COLO668 (cell line): ENCODE data around the gene IL22RA1.

Experiments used
- DNase-seq: peaks from one replicate; lab custom pipeline; 2025; ENCODE audit not compliant: unreplicated experiment; lab: John Stamatoyannopoulos, UW

The IL22RA1 gene

DNA sequence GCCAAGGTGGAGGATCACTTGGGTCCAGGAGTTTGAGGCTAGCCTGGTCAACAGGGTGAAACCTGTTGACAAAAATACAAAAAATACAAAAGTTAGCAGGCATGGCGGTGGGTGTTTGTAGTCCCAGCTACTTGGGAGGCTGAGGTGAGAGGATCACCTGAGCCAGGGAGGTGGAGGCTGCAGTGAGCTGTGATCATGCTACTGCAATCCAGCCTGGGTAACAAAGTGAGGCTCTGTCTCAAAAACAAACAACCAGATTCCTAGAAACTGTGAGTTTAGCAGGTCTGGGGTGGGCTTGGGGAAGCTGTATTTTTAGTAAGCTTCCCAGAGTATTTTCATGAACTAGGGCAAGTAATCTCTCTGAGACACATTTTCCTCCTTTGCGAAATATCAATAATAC lies 25.8 kb downstream of the IL22RA1 start:
- DNase-seq: no peak

DNA sequence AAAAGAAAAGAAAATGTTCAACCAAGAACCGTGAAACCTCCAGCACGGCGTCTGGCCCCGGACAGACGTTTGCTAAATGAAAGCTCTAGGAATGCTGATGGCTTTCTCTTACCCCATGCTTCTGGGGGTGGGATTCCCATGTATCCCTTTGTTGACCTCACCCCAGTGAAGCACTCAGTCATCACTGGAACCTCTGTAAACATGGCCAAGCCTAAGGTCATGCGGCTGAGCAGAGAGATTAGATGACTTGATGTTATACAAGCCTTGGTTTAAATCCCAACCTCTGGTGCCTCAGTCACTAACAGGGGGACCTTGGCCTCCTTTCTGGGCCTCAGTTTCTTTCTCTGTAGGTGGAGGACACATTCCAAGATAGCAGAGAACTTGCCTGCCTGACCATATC lies 28.2 kb downstream of the IL22RA1 start:
- DNase-seq: no peak

DNA sequence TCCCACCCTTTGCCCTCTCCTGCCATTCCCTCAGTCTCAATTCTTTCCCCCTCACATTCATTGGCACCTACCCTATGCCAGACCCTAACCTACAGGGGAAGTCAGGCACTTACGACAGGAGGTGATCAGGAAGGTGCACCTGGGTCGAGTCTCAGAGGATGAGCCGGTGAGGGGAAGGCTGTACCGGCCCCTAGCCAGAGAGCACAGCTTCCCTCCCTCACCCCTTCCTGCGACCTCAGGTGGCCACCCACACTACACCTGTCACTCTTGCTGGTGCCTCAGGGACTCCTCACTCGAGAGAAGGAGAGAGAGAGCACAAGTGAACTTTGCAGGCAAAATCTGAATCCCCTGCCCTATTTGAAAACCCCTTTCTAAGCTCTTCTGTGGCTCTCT lies 29.3 kb downstream of the IL22RA1 start:
- no peak for DNase-seq

DNA sequence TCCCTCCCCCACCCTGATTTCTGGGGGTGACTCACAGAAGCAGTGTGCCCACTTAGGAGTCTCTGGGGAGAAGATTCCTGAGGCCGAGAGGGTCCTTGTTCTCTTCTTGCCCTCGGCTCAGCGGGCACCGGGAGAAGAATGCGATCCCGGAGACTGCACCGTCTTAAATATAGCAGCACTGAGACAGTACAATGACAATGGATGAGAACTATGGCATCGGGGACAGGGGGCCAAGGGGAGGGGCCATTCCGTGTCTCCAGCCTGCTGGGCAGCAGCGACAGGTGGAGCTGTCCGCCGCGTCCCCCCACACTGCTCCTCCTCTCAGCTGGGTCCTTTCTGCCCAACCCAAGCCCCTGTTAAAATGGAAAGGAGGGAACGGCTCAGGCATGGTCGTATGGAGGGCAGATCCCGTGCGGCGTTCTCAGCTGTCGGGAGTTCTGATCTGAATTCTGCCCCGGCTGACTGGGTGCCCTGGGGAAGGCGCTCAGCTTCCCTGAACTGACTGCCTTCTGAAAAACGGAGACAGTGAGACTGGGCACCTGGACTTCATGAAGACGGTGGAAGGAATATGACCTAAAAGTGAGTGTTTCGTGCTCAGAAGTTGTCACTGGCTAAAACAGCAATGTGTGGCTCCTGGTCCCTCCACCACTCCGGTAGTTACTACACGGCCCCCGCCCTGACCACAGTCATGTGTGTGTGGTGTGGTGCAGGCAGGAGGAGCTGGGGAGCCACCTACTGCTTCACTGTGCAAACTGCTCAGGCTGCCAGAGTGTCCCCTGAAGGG lies 30.8 kb downstream of the IL22RA1 start, which contains the start of gene MYOM3:
Gene MYOM3 (minus strand): TSS at position 140 of the 784 bp plus-strand sequence. CDS start 3,499 bp downstream, outside the sequence.
- peak; percentile 69 for DNase-seq

DNA sequence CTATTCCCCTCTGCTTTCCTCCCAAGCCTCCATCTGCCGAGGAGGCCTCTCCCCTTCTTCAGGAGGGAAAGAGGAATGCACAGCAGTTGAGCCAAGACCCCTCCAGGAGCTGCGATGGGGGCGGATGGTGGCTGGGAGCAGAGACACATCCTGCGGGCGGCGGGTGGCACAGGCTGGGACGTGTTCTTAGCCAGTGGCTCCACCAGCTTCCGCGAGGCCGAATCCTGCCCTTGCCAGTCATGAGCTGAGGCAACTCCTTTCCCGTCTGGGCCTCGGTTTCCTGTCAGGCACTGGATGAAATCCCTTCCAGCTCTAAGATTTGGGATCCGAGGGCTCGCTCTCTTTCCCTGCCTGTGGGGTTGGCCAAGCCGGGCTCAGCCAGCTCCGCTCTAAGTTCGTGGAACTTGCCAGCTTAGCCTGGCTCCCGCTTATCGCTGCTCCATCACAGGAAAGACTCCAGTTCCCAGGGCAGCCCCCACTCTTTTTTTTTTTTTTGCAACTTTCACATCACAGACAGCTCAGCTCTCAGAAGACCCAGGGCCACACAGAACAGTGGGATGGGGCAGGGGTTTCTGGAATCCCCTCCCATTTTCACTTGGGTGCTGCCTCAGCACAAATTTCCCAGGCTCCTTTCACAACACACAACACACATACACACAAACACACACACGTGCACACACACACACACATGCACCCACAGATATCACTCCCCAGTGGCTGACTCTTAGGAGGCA lies 31.5 kb downstream of the IL22RA1 start:
- no peak for DNase-seq

DNA sequence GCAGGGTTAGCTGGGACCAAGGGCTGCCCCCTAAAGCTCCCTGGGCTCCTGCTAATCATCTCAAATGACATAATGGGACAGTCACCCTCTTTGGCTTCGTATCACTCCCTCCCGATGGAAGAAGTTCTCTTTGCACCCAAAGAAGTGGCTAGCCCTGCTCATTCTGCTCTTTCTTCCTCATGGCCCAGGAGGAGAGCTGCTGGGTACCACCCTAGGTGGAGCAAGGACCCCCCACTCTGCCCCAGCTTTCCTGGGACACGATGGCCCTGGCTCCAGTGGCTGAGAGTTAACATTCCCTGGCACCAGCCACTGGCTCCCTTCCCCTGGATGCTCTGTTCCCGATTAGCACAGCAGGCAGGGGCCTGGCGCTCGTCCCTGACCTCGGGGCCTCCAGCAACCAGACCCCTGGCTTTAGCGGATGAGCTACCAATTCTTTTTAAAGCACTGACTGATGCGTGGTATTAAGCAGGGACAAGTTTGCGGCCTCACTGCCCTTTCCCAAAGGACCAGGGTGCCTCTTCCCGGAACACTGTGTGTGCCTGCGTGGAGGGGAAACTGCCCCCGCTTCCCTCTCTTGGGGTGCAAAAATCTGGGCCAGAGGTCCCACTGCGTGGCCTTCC lies 32.2 kb downstream of the IL22RA1 start:
- DNase-seq: no peak

DNA sequence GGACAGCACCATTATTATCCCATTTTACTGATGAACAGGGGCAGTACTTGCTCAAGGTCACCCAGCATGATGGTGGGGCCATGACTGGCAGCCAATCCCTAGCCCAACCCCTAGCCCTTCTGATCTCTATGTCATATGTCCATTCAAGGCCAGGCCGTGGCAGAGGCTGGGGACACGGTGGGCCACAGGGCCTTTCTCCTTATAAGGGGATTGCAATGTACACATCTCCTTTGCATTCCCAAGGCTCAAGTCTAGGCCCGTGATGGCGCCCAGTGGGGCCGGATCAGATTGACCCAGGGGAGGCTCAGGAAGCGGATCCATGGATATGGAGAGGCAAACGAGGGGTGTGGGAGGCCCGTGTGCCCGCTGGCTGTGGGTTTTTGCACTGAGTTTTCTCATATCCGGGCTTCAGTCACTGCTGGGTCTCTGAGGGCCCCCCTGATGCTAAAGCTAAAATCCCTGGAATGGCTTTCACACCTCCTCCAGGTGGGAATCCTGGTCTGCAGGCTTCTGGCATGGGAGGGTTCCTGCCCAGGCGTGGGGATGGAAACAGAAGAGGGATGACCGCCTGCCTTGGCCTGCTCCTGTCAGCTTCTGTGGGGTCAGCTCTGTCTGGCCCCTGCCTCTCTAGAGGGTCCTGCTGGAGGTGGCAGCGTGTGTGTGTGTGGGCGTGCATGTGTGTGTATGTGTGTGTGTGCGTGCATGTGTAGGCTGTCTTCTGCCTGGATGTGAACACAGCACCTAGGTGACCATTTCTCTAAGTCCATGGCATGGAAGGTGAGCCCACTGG lies 33.1 kb downstream of the IL22RA1 start:
- no peak for DNase-seq

DNA sequence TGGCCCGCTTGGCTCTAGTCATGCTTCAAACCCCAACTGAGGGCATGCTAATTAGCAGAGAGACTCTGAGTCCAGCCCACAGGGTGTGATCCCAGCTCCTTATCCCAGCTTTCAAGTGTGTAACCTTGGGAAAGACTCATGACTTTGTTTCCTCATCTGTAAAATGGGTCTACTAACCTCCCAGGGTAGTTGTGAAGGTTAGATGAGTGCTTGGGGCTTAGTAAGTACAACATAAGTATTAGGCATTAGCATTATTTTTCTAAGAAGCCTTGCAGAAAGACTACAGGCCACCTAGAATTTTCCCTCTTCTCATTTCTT lies 33.8 kb downstream of the IL22RA1 start:
- no peak for DNase-seq

DNA sequence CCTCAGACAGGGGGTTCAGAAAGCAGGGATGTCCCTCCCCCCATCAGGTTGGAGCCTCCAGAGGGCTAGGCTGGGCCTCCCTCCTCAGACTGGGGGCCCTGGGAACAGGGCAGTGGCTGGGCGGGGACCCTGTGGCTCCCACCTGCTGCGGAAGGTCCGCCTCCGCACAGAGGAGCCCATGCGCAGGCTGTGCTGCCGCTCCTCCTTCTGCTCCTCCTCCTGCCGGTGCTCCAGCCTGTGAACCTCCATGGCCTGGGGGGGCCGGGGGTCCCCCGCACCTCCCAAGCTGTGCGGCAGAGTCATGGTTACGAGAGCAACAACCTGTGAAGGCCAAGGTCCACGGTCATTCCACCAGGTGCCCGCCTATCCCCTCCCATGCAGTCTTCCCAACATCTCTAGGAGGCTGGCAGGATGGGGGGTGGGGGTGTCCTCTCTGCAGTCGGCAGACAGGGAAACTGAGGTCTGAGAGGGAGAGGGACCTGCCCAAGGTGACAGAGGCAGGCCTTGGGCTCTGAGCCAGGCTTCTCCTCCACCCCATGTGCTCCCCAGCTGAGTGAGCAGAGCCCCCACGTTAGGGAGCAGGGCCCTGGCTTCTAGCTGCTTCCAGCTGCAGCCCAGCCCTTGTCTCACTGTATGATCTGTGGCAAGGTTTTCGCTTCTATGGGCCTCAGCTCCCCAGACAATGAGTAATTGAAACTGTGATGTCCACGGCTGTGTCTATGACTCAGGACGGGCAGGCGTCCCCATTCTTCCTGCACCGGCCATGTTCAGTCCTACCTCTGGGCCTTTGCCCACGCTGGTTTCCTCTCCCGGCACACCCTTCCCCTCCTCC lies 34.4 kb downstream of the IL22RA1 start:
- DNase-seq: no peak

DNA sequence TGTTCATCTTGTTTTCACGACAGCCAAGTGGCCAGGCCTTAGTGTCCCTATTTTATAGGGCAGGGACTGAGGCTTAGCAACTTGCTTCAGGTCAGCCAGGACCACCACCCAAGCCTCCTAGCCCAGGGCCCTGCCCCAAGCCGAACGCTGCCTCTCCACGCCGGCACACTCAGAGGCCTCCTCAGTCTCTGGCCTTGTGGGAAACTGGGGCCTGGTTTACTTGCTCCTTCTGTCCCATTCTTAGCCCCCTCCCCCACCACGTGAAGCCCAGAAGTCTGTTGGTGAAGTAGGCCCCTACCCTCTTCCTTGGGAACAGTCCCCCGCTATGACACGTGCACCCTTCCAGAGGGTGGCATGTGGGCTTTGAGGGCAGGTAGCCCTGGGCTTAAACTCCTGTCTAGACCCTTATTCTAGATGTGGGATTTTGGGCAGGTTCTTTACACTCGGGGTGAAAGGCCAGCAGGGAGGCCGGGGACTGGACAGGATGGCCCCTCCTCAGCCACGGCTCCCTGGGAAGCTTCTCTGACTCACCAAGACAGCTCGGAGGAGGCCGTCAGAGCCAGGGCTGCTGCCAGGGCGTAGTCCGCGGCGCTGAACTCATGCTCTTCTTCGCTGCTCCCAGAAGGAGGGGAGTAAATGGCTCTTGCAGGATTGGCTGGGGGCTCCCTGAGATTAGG lies 35.3 kb downstream of the IL22RA1 start:
- DNase-seq: no peak

DNA sequence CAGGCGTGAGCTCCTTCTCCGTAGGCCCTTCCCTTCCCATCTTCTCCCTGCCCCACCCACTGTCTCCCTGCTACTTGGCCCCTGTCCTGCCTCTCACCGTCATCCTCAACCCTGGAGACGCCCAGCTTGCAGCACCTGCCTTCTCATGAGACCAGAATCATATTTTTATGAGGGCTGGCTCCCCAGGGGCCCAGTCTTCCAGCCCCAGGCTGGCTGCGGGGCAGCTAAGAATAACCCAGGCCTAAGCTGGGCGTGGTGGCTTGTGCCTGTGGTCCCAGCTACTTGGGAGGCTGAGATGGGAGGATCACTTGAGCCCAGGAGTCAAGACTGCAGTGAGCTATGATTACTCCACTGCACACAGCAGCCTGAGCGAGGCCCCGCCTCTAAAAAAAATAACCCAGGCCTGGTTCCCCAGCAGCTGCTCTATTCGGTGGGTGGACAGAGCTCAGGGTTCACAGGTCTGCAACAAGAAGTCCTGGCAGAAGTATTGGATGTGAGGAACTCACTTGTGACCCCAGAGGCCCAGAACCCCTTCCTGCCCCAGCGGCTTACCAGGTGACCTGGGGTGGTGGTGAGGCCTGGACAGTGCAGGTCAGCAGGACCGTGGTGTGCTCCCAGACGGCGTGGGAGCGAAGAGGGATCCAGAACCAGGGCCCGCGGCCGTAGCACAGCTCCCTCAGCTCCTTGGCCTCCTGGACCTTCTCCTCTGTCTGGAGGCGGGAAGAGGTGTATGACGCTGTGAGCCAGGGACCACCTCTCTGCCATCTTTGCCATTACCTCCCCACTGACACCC lies 37.4 kb downstream of the IL22RA1 start:
- DNase-seq: no peak

DNA sequence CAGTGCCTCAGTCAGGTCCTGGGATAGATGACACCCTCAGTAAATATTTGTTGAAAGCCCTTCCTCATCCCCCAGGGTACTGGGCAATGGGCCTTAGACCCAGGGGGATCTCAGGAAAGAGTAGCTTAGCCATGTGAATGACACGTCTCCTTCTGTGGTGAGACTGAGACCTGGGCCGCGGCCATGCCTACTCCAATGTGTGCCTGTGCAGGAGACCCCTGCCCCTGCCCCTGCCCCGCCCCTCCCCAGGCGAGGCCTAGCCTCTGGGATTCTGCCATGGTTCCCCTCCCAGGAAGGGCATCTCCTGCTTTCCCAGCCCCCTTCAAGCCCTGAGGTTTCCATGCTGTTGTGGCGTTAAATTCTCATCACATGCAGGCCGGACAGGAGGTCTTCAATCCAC lies 38.1 kb downstream of the IL22RA1 start:
- DNase-seq: no peak

DNA sequence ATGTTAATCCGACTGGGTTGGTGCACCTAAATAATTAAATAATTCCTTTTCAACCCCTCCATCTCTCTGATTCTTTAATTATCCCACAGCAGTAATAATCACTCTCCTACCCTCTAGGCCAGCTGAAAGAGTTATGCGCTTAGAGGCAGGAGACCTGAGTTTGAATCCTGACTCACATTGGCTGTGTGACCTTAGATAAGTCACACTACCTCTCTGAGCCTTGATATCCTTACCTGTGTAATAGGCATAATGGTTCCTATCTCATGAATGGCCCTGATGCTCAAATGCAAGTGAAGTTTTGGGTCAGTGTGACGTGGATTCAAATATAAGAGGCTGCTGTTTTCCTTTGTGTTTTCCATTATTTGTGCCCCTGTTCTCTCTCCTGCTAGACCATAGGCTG lies 39.1 kb downstream of the IL22RA1 start:
- DNase-seq: no peak

DNA sequence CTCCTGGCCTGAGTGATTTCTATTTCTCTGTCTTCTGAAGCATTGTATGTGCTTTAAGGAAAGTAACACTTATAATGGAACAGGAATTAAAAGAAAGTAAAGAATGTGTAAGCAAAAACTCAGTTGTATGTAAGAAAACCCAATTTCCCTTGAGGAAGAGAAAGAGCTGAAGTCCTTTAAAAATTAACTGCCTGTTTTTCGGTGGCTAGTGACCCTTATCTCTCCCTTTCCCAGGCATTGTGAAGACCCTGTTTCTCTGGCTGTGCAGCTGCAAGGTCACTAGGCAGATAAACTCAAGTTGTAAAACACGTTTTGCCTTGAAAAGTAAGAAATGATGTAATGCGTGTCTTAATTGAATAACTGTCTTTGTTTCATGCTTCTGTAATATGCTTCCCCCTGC lies 39.5 kb downstream of the IL22RA1 start:
- no peak for DNase-seq

DNA sequence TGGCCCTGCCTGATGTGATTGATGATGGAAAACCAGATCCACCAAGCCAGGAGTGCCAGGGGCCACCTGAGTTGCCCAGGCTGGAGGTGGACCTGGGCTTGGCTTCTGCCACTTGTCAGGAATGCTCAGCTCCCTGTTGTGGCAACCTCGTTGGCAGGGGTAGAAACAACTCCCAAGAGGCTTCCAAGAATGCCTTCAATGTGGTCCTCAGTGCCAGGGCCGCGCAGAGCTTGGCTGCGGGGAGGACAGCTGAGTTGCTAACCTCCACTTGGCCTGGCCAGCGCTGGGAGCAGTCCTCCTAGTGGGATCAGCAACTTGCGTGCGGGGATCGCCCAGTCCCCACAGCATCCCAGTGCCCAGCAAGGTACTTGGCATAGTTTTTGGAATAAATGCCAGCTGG lies 40.0 kb downstream of the IL22RA1 start:
- DNase-seq: no peak

DNA sequence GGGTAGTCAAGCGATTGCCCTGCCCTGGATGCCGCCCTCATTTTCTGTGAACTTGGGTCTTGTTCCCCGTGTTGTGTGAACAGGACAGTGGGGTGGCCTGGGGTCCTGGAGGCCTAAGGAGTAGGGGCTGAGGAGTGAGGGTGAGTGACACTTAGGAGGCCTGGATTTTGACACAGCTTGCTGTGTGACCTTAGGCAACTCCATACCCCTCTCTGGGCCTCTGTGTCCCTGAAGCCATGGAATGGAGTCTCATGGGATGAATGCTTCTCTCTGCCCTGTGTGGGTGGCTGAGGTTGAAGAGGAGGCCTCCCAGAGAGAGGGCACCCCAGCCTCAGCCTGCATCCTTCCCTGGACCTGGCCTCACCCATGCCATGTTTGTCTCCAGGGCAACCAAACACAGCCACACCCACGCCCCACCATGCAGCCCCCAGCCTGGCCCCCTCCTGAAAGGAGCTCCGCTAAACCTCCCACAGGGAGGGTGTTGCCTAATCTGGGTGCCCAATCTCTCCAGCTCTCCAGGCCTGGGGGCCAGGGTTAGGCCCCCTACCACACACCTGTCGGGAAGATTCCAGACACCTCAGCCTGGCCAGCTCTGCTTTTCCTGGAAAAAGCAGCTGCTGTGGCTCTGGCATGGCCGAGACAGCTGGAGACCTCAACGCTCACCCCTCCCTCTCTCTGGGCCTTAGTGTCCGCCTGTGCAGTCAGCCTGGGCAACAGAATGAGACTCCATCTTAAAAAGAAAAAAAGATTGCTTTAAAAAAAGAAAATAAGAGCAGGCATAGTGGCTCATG lies 40.9 kb downstream of the IL22RA1 start:
- DNase-seq: peak; percentile 64

DNA sequence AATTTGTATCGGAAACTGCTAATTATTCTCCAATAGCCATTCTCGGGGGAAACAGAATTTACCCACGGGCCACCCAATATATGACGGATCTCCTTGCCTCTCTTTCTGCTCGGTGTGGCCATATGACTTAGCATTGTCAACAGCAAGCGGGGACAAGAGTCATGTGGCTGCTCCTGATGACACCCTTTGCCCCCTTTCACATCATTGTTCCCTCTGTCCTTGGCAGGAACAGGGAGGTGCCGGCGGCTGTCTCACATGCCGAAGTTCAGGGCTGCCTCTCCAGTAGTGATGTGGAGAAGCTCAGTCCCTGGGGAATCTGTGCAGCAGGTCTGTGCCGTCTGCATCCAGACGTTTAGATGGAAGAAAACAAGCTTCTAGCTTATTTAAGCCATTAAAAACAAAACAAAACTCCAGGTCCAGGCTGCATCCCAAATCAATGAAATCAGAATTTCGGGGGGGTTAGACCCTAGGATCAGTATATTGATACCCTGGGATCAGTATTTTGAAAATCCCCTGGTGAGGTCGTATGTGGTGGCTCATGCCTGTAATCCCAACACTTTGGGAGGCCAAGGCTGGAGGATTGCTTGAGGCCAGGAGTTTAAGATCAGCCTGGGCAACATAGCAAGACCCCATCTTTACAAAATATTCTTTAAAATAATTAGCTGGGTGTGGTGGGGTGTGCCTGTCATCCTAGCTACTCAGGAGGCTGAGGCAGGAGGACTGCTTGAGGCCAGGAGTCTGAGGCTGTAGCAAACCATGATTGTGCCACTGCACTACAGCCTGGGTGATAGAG lies 41.8 kb downstream of the IL22RA1 start:
- DNase-seq: no peak
